ENCODE data around the gene UQCR10. TPM values are rescaled to one million over a fixed set of nuclear protein-coding genes. Genes with fewer than 3 reads are reported as not detected.

UQCR10 gene
- total and polyA plus RNA-seq, 2 experiments from 2014 or later, result 78.0 to 535 TPM

DNA sequence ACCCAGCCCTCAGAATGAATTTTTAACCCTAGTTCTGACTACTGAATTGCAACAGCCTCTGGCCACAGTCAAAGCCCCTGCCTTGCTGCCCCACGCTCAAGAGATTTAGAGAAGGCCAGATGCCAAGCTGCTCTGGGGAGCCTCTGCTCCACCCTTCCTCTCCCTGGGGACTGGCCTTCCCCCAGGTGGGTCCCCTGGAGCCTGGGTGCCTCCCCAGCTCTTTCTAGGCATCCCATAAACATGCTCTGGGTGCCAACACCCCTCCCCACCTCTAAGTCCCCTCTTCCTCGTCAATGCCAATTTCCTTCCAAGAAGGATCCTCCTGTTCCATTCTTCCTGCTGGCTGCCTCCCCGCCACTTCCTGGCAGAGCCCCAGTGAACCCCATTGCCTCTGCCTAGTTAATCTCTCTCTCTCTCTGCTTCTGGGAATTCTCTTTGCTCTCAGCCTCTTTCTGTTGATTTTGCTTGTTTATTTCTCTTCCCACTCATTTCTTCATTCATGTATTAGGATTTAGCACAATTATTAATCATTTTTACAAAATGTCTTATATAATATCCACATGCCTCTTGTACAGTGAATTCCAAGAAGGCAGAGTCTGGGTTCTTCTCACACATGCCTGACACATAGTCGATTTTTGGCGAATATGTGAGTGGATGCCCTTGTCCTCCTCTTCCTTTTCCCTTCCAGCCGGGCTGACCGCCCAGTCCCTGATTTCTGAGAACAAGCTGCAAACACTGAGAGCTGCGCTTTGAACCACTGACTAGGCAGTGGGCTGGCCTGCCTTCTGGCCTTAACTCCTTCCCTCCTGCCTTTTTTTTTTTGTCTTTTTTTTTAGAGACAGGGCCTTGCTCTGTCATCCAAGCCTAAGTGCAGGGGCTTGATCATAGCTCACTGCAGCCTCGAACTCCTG is 17.5 kb downstream of the UQCR10 start (continued):
- TF ChIP-seq EZH2 (IDR thresholded peaks at IDR 0.05; ENCODE audit: low read depth, unreplicated experiment), result no peak

DNA sequence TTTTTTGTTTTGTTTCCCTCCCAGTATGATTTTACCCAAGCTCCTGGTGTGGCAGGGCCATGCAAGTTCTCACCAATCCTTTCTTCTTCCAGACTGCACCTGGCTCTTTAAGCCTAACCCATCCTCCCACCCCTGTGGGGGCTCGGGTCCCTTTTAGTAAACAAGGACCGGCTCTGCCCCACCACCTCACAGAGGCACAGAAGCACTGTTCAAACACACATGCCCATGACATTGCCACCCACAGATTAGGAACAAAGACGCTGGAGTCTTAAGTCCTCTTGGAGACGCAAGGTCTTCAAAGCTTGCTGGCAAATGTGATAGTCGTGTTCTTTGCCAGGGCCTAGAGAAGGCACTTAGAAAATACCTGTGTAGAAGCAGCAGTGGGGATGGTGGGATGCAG is 18.9 kb downstream of the UQCR10 start:
- ATAC-seq, result peak; percentile 31
- no peaks in the 10 kb centered on the region for H3K79me2 ChIP-seq (replicated peaks; ENCODE audit: insufficient read depth)
- no peaks in the 10 kb centered on the region for H3K4me1 ChIP-seq (ENCODE audit: insufficient read depth)
- Mint-ChIP-seq H3K4me3 (no peak overlapping the region), H3K9me3 (no peaks in the 10 kb centered on the region), H3K4me1 (peaks cover 13% of the 10 kb centered on the region), H3K36me3 (ENCODE audit: low read depth) (peaks cover 14% of the 10 kb centered on the region), H3K27me3 (ENCODE audit: insufficient read depth, low read depth, poor library complexity) (peaks cover 6% of the 10 kb centered on the region), H3K27ac (peak overlapping the region; percentile 78)
- H3K36me3 ChIP-seq (ENCODE audit: insufficient read depth), result no peaks in the 10 kb centered on the region; the same call in 1 of the 2 replicates
- H2AFZ ChIP-seq, result no peak overlapping the region
- no peaks in the 10 kb centered on the region for H3F3A ChIP-seq (replicated peaks; ENCODE audit: low read depth)
- DNase-seq (ENCODE audit: low spot score), result no peak
- no peak overlapping the region for H3K4me2 ChIP-seq
- no peaks in the 10 kb centered on the region for H3K27me3 ChIP-seq (ENCODE audit: insufficient read depth)
- no peaks in the 10 kb centered on the region for H4K20me1 ChIP-seq (replicated peaks; ENCODE audit: insufficient read depth)
- no peak overlapping the region for H3K4me3 ChIP-seq
- H3K9me2 ChIP-seq (ENCODE audit: insufficient read depth), result no peaks in the 10 kb centered on the region
- no peak overlapping the region for H3K27ac ChIP-seq (ENCODE audit: low read depth)
- TF ChIP-seq CREB1 (CRISPR knock-in tag; IDR thresholded peaks at IDR 0.05; ENCODE audit: low read depth) (no peak), EZH2phosphoT487 (IDR thresholded peaks at IDR 0.05; ENCODE audit: unreplicated experiment) (no peak), NANOG (IDR thresholded peaks at IDR 0.05; ENCODE audit: borderline replicate concordance) (no peak), EZH2 (IDR thresholded peaks at IDR 0.05; ENCODE audit: low read depth, unreplicated experiment) (no peak), STAT1 (IDR thresholded peaks at IDR 0.05; ENCODE audit: unreplicated experiment) (no peak), ZNF331 (CRISPR knock-in tag; IDR thresholded peaks at IDR 0.05; ENCODE audit: low read depth) (no peak), ZNF114 (CRISPR knock-in tag; IDR thresholded peaks at IDR 0.05) (no peak), JUNB (IDR thresholded peaks at IDR 0.05; ENCODE audit: unreplicated experiment) (no peak), POLR2AphosphoS5 (IDR thresholded peaks at IDR 0.05; ENCODE audit: low read depth) (no peak)
- TF ChIP-seq, protein P1, sequence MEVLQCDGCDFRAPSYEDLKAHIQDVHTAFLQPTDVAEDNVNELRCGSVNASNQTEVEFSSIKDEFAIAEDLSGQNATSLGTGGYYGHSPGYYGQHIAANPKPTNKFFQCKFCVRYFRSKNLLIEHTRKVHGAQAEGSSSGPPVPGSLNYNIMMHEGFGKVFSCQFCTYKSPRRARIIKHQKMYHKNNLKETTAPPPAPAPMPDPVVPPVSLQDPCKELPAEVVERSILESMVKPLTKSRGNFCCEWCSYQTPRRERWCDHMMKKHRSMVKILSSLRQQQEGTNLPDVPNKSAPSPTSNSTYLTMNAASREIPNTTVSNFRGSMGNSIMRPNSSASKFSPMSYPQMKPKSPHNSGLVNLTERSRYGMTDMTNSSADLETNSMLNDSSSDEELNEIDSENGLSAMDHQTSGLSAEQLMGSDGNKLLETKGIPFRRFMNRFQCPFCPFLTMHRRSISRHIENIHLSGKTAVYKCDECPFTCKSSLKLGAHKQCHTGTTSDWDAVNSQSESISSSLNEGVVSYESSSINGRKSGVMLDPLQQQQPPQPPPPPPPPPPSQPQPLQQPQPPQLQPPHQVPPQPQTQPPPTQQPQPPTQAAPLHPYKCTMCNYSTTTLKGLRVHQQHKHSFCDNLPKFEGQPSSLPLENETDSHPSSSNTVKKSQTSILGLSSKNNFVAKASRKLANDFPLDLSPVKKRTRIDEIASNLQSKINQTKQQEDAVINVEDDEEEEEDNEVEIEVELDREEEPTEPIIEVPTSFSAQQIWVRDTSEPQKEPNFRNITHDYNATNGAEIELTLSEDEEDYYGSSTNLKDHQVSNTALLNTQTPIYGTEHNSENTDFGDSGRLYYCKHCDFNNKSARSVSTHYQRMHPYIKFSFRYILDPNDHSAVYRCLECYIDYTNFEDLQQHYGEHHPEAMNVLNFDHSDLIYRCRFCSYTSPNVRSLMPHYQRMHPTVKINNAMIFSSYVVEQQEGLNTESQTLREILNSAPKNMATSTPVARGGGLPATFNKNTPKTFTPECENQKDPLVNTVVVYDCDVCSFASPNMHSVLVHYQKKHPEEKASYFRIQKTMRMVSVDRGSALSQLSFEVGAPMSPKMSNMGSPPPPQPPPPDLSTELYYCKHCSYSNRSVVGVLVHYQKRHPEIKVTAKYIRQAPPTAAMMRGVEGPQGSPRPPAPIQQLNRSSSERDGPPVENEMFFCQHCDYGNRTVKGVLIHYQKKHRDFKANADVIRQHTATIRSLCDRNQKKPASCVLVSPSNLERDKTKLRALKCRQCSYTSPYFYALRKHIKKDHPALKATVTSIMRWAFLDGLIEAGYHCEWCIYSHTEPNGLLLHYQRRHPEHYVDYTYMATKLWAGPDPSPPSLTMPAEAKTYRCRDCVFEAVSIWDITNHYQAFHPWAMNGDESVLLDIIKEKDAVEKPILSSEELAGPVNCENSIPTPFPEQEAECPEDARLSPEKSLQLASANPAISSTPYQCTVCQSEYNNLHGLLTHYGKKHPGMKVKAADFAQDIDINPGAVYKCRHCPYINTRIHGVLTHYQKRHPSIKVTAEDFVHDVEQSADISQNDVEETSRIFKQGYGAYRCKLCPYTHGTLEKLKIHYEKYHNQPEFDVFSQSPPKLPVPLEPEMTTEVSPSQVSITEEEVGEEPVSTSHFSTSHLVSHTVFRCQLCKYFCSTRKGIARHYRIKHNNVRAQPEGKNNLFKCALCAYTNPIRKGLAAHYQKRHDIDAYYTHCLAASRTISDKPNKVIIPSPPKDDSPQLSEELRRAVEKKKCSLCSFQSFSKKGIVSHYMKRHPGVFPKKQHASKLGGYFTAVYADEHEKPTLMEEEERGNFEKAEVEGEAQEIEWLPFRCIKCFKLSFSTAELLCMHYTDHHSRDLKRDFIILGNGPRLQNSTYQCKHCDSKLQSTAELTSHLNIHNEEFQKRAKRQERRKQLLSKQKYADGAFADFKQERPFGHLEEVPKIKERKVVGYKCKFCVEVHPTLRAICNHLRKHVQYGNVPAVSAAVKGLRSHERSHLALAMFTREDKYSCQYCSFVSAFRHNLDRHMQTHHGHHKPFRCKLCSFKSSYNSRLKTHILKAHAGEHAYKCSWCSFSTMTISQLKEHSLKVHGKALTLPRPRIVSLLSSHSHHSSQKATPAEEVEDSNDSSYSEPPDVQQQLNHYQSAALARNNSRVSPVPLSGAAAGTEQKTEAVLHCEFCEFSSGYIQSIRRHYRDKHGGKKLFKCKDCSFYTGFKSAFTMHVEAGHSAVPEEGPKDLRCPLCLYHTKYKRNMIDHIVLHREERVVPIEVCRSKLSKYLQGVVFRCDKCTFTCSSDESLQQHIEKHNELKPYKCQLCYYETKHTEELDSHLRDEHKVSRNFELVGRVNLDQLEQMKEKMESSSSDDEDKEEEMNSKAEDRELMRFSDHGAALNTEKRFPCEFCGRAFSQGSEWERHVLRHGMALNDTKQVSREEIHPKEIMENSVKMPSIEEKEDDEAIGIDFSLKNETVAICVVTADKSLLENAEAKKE (CRISPR knock-in tag; IDR thresholded peaks at IDR 0.05), result no peak
- TF ChIP-seq, protein P2, sequence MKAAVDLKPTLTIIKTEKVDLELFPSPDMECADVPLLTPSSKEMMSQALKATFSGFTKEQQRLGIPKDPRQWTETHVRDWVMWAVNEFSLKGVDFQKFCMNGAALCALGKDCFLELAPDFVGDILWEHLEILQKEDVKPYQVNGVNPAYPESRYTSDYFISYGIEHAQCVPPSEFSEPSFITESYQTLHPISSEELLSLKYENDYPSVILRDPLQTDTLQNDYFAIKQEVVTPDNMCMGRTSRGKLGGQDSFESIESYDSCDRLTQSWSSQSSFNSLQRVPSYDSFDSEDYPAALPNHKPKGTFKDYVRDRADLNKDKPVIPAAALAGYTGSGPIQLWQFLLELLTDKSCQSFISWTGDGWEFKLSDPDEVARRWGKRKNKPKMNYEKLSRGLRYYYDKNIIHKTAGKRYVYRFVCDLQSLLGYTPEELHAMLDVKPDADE (IDR thresholded peaks at IDR 0.05), result no peak
- TF ChIP-seq, protein P3, sequence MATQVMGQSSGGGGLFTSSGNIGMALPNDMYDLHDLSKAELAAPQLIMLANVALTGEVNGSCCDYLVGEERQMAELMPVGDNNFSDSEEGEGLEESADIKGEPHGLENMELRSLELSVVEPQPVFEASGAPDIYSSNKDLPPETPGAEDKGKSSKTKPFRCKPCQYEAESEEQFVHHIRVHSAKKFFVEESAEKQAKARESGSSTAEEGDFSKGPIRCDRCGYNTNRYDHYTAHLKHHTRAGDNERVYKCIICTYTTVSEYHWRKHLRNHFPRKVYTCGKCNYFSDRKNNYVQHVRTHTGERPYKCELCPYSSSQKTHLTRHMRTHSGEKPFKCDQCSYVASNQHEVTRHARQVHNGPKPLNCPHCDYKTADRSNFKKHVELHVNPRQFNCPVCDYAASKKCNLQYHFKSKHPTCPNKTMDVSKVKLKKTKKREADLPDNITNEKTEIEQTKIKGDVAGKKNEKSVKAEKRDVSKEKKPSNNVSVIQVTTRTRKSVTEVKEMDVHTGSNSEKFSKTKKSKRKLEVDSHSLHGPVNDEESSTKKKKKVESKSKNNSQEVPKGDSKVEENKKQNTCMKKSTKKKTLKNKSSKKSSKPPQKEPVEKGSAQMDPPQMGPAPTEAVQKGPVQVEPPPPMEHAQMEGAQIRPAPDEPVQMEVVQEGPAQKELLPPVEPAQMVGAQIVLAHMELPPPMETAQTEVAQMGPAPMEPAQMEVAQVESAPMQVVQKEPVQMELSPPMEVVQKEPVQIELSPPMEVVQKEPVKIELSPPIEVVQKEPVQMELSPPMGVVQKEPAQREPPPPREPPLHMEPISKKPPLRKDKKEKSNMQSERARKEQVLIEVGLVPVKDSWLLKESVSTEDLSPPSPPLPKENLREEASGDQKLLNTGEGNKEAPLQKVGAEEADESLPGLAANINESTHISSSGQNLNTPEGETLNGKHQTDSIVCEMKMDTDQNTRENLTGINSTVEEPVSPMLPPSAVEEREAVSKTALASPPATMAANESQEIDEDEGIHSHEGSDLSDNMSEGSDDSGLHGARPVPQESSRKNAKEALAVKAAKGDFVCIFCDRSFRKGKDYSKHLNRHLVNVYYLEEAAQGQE (IDR thresholded peaks at IDR 0.05; ENCODE audit: unreplicated experiment), result no peak
